ENCODE measurements around the gene CIAO3. TPM values are rescaled to one million over a fixed set of nuclear protein-coding genes. Genes with fewer than 3 reads are reported as not detected.

CIAO3 gene
- total and polyA plus RNA-seq, 2 donors (not counting 1 experiment from before 2014, with no cell fraction given): 59.4 to 68.4 TPM

GRCh38 chr16:785563-786535, 45.1 kb upstream of the CIAO3 start:
- intact Hi-C loops (cut with micrococcal nuclease): loop anchor here (1.0 kb wide), 1 partner anchor 75 kb away; no protein-coding TSS in a partner anchor
- WGBS (ENCODE audit: insufficient coverage): 60% methylated on average over 48 of the region's 58 CpGs
- Histone ChIP-seq H3K4me2 (replicated peaks; ENCODE audit: low read depth, low read length, poor library complexity, severe bottlenecking) (peak overlapping the region; percentile 12), H3K4me3 (ENCODE audit: control extremely low read depth in 1 of 5, extremely low read depth in 1 of 5, insufficient read depth in 1 of 5, low read depth in 2 of 5, low read length in 4 of 5) (no peak overlapping the region), H3K36me3 (replicated peaks in 1 of 2; ENCODE audit: control extremely low read depth in 1 of 2, control insufficient read depth in 1 of 2, extremely low read depth in 1 of 2, insufficient read depth in 2 of 2, low read length in 1 of 2) (peaks cover 0 to 8% of the 10 kb centered on the region in 2 experiments), H3K27me3 (replicated peaks in 1 of 4; ENCODE audit: control extremely low read depth in 1 of 4, control insufficient read depth in 3 of 4, insufficient read depth in 4 of 4, low read length in 3 of 4) (peaks cover 0 to 15% (median 2%) of the 10 kb centered on the region in 4 experiments), H3K9me3 (ENCODE audit: control extremely low read depth in 1 of 3, control insufficient read depth in 2 of 3, insufficient read depth in 1 of 3, low read length in 2 of 3) (no peaks in the 10 kb centered on the region), H3K79me2 (ENCODE audit: control insufficient read depth, insufficient read depth, low read length) (peaks cover 11% of the 10 kb centered on the region), H4K20me1 (ENCODE audit: control insufficient read depth, insufficient read depth, low read length, poor library complexity, severe bottlenecking) (peaks cover 31% of the 10 kb centered on the region), H2AFZ (ENCODE audit: insufficient read depth, low read depth, low read length, poor library complexity, severe bottlenecking) (no peak overlapping the region), H3K4me1 (ENCODE audit: control insufficient read depth in 2 of 2, insufficient read depth in 2 of 2, low read length in 2 of 2) (peaks cover 13 to 24% of the 10 kb centered on the region in 2 donors), H3K9ac (ENCODE audit: low read length) (no peak overlapping the region), H3K27ac (ENCODE audit: low read length in 2 of 2) (no peak overlapping the region)
- Mint-ChIP-seq H3K27ac (no peak overlapping the region), H3K4me3 (peak overlapping the region; percentile 70), H3K4me1 (peaks cover 7% of the 10 kb centered on the region), H3K27me3 (no peaks in the 10 kb centered on the region), H3K9me3 (ENCODE audit: insufficient read depth) (no peaks in the 10 kb centered on the region)
- ATAC-seq (ENCODE audit: low read depth) (no peak), DNase-seq (peak; percentile 78)
- POLR2A ChIA-PET: interaction anchor here (0.6 kb wide), 1 partner anchor 469 kb away, joined by 6 read pairs; no protein-coding TSS in a partner anchor
- CTCF ChIA-PET: interaction anchor here (0.8 to 7.4 kb wide), 7 partner anchors 13 to 73 kb away, joined by 3 to 94 read pairs (median 4); partner anchors contain the start of genes ANTKMT, CIAO3 and METRN
- TF ChIP-seq EZH2 (IDR thresholded peaks at IDR 0.05; ENCODE audit: borderline replicate concordance, insufficient read depth, low read depth, low read length, poor library complexity, severe bottlenecking) (no peak), CTCF (IDR thresholded peaks at IDR 0.05) (peak; percentile 77)
